A673 (cell line): ENCODE results near the gene ALOX12. TPM values are rescaled to one million over a fixed set of nuclear protein-coding genes. Genes with fewer than 3 reads are reported as not detected.

Experiments
- BruUV-seq: library from RNA; stranded (reverse); fragments of 400-500 nt; replicated peaks from 2 replicates; lab custom pipeline; 2021; lab: Mats Ljungman, UMichigan
- CTCF ChIA-PET: fragments of 300-600 bp; sonication (Branson Sonifier 250); formaldehyde crosslinking; loops from one replicate; lab custom pipeline; 2022; ENCODE audit warnings: antibody characterized with exemption; lab: Charles Lee
- POLR2A ChIA-PET: fragments of 300-600 bp; sonication (Branson Sonifier 250); formaldehyde crosslinking; loops from one replicate; lab custom pipeline; 2022; ENCODE audit warnings: antibody characterized with exemption; ENCODE audit not compliant: low non-redundant PET; lab: Charles Lee
- DNase-seq: peaks from one replicate; pipeline ENCODE4 v3.0.0-alpha.2; 2015; ENCODE audit warnings: low spot score
- H3K27ac ChIP-seq: fragments of 200-600 bp; sonication (generic); 2 replicates; pipeline ENCODE4 v1.5.1; 2016; ENCODE audit warnings: mixed run types, low read depth, mild to moderate bottlenecking, mixed read lengths, antibody characterized with exemption, low read length; ENCODE audit not compliant: poor library complexity, severe bottlenecking
- H3K27me3 ChIP-seq: fragments of 200-600 bp; sonication (generic); replicated peaks from 2 replicates; pipeline ENCODE4 v1.6.1; 2017; ENCODE audit warnings: mixed run types, low read depth, mild to moderate bottlenecking, mixed read lengths, antibody characterized with exemption, low read length; ENCODE audit not compliant: insufficient read depth, poor library complexity
- H3K36me3 ChIP-seq: fragments of 200-600 bp; sonication (generic); 2 replicates; pipeline ENCODE4 v1.6.1; 2016; ENCODE audit warnings: mixed run types, mild to moderate bottlenecking, mixed read lengths, antibody characterized with exemption, low read length; ENCODE audit not compliant: insufficient read depth, poor library complexity, severe bottlenecking
- H3K4me1 ChIP-seq: fragments of 200-600 bp; sonication (generic); 2 replicates; pipeline ENCODE4 v1.6.1; 2017; ENCODE audit warnings: mixed run types, mild to moderate bottlenecking, mixed read lengths, antibody characterized with exemption, low read length; ENCODE audit not compliant: insufficient read depth, poor library complexity, severe bottlenecking
- H3K4me3 ChIP-seq: fragments of 200-600 bp; sonication (generic); 2 replicates; pipeline ENCODE4 v1.5.1; 2016; ENCODE audit warnings: low read depth, mixed run types, mild to moderate bottlenecking, mixed read lengths, low read length; ENCODE audit not compliant: poor library complexity, severe bottlenecking
- H3K9me3 ChIP-seq: fragments of 200-600 bp; sonication (generic); 2 replicates; pipeline ENCODE4 v1.6.1; 2016; ENCODE audit warnings: mixed run types, low read depth, mild to moderate bottlenecking, mixed read lengths, antibody characterized with exemption, low read length; ENCODE audit not compliant: poor library complexity, severe bottlenecking
- EZH2 ChIP-seq: fragments of 200-600 bp; sonication (generic); IDR thresholded peaks from 2 replicates; pipeline ENCODE4 v1.6.1; 2017; ENCODE audit warnings: borderline replicate concordance, low read depth, mild to moderate bottlenecking, mixed read lengths, antibody characterized with exemption, low read length; ENCODE audit not compliant: poor library complexity, severe bottlenecking
- intact Hi-C: fragments of 100-400 bp; cut with micrococcal nuclease; formaldehyde crosslinking; loops from one replicate; pipeline ENCODE4 v1.10.0; 2022; ENCODE audit not compliant: unreplicated experiment
- total RNA-seq: library from RNA; stranded (reverse); gene quantifications from 2 replicates; pipeline ENCODE4 v1.2.3, GENCODE V29; 2021
- TF ChIP-seq, protein P1 (sequence below): fragments of 300-800, 200-600 bp; sonication (generic); conservative IDR thresholded peaks from 2 replicates; pipeline ENCODE4 v1.5.1; 2017; ENCODE audit warnings: low read depth, mild to moderate bottlenecking, antibody characterized with exemption, low read length, moderate library complexity, mixed read lengths

Gene ALOX12
- total RNA-seq, 1 experiment from 2014 or later = not detected

DNA sequence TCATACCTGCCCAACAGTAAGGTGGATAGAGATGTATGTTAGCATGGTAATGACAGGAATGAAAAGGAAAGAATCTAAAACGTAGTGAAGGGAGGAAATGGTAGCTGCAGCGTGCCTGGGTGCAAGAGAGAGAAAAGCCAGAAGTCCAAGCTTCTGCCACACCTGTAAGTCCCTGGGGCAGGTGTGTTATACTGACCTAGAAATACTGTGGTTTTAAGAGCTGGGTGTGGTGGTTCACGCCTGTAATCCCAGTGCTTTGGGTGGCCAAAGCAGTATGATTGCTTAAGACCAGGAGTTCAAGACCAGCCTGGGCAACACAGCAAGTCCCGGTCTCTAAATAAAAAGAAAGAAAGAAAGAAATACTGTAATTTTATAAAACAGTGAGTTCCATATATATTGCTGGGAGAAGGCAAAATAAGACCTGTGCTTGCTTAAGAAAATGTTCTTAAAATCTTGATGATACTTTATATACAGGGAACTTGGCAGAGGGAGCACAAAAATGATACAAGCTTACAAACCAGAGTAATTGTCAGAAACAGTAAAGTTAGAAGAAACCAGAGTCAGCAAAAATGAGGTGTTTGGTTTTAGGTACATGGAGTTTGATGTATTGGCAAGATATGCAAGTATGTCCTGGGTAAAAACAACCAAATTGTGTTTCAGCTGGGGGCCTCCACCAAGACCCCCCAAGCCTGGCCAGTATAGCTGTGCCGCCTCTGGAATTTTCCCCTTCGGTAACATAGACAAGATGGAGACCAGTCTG, 6.6 kb downstream of the ALOX12 start:
- no peak overlapping the region for H3K4me3 ChIP-seq
- ChIA-PET POLR2A (no interaction called here), CTCF (interaction anchor here (2.4 kb wide), 1 partner anchor 88 kb away, joined by 40 read pairs; no protein-coding TSS in a partner anchor)
- no TSS peak for BruUV-seq
- H3K27me3 ChIP-seq = no peaks in the 10 kb centered on the region
- no peaks in the 10 kb centered on the region for H3K4me1 ChIP-seq
- intact Hi-C loops = loop anchor here (5.0 kb wide), 1 partner anchor 160 kb away; no protein-coding TSS in a partner anchor
- H3K9me3 ChIP-seq = no peaks in the 10 kb centered on the region
- TF ChIP-seq, protein P1, sequence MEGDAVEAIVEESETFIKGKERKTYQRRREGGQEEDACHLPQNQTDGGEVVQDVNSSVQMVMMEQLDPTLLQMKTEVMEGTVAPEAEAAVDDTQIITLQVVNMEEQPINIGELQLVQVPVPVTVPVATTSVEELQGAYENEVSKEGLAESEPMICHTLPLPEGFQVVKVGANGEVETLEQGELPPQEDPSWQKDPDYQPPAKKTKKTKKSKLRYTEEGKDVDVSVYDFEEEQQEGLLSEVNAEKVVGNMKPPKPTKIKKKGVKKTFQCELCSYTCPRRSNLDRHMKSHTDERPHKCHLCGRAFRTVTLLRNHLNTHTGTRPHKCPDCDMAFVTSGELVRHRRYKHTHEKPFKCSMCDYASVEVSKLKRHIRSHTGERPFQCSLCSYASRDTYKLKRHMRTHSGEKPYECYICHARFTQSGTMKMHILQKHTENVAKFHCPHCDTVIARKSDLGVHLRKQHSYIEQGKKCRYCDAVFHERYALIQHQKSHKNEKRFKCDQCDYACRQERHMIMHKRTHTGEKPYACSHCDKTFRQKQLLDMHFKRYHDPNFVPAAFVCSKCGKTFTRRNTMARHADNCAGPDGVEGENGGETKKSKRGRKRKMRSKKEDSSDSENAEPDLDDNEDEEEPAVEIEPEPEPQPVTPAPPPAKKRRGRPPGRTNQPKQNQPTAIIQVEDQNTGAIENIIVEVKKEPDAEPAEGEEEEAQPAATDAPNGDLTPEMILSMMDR = no peak
- TF ChIP-seq EZH2 = no peak
- H3K27ac ChIP-seq = no peak overlapping the region
- no peak for DNase-seq
- H3K36me3 ChIP-seq = peaks cover 10% of the 10 kb centered on the region

- Histone ChIP-seq H3K27ac (no peak overlapping the region), H3K9me3 (no peaks in the 10 kb centered on the region), H3K27me3 (no peaks in the 10 kb centered on the region), H3K4me1 (no peaks in the 10 kb centered on the region), H3K4me3 (no peak overlapping the region), H3K36me3 (peaks cover 10% of the 10 kb centered on the region)
- no peak for DNase-seq
- intact Hi-C loops = loop anchor here (5.0 kb wide), 1 partner anchor 161 kb away; no protein-coding TSS in a partner anchor
- POLR2A ChIA-PET = no interaction called here
- no TSS peak for BruUV-seq
- no peak for TF ChIP-seq EZH2
- TF ChIP-seq, protein P1 = no peak
- CTCF ChIA-PET = interaction anchor here (0.7 to 2.4 kb wide), 5 partner anchors 89 to 342 kb away, joined by 3 to 40 read pairs (median 4); no protein-coding TSS in a partner anchor
Observed at GRCh38 chr17:7003745-7004144, 7.9 kb downstream of the ALOX12 start.

- Histone ChIP-seq H3K4me3 (no peak overlapping the region), H3K4me1 (no peaks in the 10 kb centered on the region), H3K36me3 (peaks cover 8% of the 10 kb centered on the region), H3K27ac (no peak overlapping the region), H3K27me3 (no peaks in the 10 kb centered on the region), H3K9me3 (no peaks in the 10 kb centered on the region)
- intact Hi-C loops = loop anchor here (1.0 to 5.0 kb wide), 2 partner anchors 91 to 162 kb away; no protein-coding TSS in a partner anchor
- TF ChIP-seq, protein P1 = peak; percentile 87
- no peak for TF ChIP-seq EZH2
- peak; percentile 87 for DNase-seq
- CTCF ChIA-PET = interaction anchor here (0.6 to 2.4 kb wide), 9 partner anchors 11 to 343 kb away, joined by 3 to 40 read pairs (median 4); a partner anchor contains a TSS
- POLR2A ChIA-PET = no interaction called here
- BruUV-seq = no TSS peak
Observed at GRCh38 chr17:7004398-7005253, 8.8 kb downstream of the ALOX12 start.
